Stimulated activated CD4-positive, alpha-beta T cell treated with anti-CD3 and anti-CD28 coated beads, Interleukin-2, amount 100 ng/mL, for 24 hours (primary cell): Measurements from ENCODE around the gene ZBTB32.

Experiments
- DNase-seq, 2 donors: peaks; one replicate each; pipeline ENCODE4 v3.0.0-alpha.2; 2020

Gene ZBTB32

DNA sequence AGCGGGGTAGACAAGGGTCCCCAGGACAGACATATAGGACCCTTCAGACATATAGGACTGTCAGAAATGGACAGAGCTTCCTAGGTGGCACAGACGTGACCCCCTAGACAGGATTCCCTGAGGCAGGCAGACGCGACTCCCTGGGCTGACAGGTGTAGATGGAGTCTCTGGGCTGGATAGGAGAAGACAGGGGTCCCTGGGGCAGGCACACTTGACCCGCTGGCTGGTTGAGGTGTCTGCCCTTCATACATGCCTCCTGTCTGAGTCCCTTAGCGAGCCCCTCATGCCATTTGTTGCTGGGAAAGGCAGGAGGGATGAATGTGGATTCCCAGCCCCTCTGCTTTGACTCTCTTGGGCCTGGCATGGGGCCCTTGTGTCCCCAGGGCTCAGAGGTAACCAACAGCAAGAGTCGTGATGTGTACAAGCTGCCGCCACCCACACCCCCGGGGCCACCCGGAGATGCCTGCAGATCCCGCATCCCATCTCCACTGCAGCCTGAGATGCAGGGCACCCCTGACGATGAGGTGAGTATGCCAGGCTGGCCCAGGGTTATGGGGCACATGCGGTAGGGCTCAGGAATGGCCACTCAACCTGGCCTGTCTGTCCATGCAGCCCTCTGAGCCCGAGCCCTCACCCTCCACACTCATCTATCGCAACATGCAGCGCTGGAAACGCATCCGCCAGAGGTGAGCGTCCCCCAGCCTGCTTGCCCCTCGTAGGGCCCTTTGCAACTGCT is 49.4 kb downstream of the ZBTB32 start:
- DNase-seq: no peak

DNA sequence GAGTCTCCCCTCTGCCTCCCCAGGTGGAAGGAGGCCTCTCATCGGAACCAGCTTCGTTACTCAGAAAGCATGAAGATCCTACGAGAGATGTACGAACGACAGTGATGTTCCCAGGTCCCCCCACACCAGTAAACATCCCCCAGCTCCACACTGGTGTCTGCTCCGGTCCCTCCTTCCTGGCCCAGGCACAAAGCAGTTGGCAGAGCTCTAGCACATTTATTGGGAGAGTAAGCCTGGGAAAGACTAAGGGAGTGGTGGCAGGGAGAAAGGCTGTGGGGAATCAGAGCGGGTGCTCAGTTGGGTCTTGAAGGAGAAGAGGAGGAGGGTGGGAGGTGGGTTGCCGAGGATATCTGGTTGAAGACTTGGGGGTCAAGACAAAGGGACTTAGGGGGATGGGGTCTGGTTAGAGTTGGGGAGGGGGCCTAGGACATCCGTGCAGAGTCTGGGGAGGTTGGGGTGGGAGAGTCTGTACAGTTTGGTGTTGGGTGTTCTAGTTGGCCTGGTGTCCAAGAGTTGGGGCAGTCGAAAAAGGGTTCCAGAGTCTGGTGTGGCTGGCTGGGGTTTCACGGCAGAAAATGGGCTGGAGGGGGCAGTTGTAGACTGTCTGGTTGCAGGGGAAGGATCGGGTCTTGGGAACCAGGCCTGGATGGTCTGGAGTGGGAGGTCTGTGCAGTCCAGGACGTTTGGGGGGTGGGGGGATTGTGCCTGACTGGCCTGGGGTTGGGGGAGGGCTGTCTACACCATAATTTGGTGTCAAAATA is 50.2 kb downstream of the ZBTB32 start:
- DNase-seq: no peak

DNA sequence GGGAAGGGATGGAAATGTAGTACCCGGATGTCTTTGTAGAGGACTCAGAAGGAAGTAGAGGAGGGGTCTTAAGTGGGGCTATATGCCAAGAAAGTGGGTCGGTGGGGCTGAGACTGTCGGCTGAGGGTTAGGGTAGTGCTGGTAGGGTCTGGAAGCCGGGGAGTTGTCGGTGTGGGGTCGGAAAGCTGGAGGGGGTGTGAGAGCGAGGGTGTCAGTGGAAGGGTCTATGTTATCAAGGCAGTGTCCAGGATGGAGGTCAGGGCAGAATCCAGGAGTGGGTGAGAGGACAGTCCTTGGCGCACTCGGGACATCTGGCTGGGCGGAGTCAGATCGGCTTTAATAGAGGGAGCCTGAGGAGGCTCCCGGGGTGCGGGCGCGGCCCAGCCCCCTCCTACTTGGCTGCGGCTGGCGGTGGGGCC is 50.8 kb downstream of the ZBTB32 start:
- no peak for DNase-seq

DNA sequence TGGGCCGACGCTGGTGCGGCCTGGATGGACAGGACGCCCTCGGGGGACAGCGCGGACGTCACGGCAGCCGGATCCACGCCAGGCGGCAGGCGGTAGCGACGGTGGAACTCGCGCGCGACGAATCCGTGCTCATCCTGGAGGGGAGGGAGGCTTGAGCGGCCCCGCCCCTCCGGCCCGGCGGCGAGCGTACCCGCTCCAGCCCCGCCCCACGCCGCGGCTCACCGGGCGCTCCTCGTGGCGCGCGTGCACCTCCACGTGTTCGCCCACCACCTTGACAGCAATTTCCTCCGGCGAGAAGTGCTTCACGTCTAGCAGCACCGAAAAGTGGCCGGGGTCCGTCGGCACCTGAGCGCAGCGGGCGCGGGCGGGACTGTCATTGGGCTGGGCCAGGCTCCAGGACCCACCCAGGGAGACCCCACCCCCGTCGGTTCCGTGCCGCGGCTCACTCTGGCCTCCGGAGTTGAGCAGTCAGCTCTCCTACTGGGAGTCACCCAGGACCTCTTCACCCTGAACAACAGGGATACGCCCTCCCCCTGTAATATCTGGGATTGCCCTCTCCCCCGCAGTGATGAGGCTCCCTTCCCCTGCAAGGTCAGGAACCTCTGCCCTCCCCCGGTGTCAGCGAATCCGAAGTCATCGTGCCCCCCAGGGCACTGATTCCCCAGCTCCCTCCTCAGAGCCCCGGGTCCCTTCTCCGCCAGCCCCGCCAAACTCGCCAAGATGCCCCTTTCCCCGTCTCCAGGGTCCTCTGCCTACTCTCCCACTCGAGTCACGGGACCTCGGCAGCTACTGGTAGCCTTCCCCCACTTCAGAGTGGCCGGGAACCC is 51.4 kb downstream of the ZBTB32 start:
- DNase-seq: peak; percentile 55 to 63

DNA sequence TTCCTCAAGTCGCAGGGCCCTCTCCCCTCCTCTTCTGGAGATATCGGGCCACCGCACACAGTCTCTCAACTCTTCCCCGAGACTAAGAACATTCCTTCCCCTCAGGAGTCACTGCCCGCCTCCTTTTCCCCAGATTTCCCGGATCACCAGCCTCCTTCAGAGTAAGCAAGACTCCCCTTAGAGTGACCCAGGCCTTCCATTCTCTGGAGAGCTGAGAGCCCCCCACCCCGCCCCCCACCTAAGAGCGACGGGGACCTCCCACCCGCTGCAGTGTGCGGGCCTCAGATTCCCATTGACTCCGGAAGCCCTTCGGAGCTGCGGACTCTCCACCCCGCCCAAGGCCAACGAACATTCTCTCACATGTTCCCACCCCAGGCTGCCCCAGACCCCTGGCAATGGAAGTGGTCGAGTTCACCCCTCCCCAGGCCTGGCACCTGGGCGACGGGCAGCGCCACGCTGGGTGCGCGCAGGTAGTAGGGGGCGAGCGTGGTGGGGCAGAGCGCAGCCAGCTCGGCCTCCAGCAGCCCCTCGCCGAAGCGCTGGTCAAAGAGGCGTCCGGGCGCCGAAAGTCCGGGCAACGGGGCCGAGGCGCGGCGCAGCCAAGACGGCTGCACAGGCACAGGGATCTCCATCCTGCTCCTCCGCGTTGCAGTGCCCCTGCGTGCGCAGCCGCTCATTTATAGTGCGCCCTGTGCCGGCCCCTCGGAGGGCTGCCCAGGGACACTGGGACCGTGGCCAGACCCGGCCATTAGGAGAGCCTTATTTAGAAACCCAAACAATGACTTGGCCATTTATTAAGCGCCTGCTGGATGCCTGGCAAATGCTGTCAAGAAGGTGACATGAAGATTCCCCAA is 52.2 kb downstream of the ZBTB32 start, which contains the start of gene HSPB6:
Gene HSPB6 (minus strand): TSS at position 653 of the 854 bp plus-strand sequence. CDS start 21 bp downstream, at position 632.
- no peak for DNase-seq

DNA sequence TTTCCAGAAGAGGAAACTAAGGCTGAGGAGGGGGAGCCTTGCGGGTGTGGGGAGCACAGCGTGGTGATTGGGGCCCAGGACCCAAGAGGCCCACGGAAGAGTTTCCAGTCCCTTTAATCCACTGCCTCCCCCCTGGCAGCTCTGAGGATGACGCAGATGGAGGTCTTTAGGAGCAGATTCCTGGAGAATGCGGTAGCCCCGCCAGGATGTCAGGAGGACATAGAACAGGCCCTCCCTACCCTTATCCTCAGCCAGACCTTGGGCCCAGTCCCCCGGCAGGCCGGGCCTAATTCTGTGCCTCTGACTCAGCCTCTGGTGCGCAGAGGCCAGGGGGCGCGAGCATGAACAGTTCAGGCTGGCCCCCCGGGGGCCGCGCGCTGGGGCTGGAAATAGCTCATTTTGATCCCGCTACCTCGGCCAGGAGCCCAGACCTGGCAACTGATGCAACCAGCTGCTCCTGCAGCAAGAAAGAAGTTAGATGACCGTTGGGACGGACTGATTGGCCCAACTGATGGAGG is 52.9 kb downstream of the ZBTB32 start:
- peak; percentile 42 to 46 for DNase-seq

DNA sequence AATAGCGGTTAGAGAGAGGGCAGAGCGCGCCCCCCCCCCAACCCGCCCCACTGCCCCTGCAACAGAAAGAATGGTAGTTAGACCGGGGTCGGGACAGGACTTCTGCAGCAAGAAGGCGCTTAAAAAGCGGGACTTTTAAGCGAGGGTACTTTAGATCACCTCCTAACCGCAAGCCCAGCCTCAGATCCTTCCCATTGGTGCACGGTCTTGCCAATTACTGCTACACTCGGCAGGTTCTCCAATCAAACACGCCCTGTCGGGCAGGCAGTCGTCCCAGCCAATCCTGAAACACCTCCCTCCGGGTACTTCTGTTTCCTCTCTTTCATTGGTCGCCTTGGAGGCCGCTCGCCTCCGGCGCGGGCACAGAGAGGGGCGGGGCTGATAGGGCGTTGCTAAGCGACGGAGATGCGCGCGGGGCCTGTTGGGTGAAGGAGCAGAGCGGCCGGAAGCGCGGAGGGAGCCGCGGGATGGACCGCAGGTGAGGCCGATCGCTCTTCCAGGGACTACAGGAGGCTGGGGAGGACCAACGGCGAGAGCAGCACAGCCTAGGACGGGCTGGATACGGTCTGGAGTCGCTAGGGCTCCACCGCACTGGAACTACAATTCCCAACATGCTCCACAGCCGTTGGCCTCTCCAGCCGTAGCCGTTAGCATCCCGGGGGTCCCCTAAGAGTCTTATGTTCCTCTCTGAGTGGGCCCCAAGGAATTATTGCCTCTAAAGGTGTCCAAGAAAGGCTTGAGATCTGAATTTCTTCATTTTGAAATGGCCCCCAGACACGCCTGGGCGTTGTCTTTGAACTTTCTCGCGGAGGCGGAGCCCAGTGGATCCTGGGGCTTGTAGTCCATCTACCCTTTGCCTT is 53.6 kb downstream of the ZBTB32 start, which contains the start of gene PROSER3:
Gene PROSER3 (plus strand): TSS at position 428 of the 860 bp plus-strand sequence. CDS start 40 bp downstream, at position 468.
- peak; percentile 97 to 98 for DNase-seq

DNA sequence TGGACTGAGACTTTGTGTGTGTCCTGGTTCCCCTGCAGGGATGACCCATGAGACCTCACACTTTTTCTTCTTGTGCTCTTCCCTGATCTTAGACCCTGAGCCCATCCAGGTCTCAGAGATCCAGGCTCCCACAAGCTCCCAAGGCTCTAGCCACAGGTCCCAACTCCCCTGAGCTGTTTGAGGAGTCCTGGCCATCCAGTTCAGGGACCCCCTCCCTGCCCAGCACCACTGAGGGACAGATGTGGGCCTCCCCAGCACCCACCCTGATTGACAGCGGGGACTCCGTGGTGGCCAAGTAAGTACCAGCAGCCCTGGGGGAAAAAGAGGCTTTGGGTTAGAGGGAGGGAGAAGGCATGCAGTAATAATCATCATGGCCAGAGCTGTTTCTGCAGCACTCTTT is 55.3 kb downstream of the ZBTB32 start:
- no peak for DNase-seq

DNA sequence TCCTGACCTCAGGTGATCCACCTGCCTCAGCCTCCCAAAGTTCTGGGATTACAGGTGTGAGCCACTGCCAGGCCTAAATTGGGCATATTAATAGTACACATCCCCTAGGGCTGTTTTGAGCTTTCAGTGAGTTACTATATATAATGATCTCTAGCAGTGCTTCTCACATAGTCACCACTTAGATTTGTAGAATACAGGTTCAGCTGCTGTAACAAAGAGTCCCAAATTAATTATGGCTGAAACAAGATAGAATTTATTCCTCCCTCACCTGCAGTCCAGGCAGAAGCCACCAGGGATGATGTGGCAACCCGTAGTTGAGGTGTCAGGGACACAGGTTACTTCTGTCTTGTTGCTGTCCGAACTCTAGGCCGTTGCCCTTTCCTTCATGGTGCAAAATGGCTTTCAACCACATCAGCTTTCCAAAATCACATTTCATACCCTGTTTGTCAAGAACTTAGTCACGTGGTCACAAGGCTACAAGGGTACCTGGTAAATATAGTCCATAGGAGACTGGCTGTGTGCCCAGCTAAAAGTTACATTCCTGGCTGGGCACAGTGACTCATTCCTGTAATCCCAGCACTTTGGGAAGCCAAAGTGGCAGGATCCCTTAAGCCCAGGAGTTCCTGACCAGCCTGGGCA is 56.5 kb downstream of the ZBTB32 start:
- DNase-seq: no peak

DNA sequence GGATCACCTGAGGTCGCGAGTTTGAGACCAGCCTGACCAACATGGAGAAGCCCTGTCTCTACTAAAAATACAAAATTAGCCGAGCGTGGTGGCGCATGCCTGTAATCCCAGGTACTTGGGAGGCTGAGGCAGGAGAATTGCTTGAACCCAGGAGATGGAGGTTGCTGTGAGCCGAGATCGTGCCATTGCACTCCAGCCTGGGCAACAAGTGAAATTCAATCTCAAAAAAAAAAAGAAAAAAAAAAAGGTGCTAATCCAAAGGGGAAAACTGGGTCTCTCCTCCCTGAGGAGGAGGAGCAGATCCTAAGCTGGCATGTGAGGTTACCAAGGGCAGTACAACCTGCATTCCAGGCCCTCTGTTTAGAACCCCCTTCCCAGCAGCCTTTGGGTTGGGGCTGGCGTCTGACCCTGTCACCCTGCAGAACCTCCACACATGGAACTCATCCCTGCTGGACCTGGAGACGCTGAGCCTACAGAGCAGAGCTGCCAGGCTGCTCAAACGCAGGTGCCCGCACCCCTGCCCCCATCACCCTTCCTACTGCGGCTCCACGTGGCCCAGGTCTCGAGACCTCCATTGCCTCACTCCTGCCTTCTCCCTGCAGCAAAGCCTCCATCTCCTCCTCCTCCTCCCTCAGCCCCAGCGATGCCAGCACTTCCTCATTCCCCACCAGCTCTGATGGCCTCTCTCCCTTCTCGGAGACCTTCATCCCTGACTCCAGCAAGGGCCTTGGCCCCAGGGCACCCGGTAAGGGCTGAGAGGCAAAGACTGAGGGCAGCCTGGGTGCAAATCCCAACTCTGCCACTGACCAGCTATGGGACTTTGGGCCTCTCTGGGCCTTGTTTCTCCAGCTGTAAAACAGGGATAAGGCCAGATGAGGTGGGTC is 60.3 kb downstream of the ZBTB32 start:
- no peak for DNase-seq
